ENCODE results near the gene TMEM123.

DNA sequence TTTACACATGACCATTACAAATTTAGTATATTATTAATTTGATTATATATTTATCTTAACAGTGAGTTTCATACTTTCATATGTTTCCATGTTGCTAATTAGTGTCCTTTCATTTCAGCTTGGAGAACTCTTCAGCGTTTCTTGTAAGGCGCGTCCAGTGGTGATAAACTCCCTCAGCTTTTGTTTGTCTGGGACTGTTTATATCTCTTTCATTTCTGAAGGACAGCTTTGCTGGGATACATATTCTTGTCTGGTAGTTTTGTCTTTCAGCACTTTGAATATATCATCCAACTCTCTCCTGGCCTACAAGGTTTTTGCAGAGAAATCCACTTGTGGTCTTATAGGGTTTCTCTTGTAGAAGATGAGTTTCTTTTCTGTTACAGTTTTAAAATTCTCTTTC, 93.2 kb downstream of the TMEM123 start:
- TF ChIP-seq RARB (CRISPR knock-in tag; IDR thresholded peaks at IDR 0.05) (no peak), ZNF565 (CRISPR knock-in tag; conservative IDR thresholded peaks at IDR 0.05; ENCODE audit: low read depth) (no peak), CSDC2 (CRISPR knock-in tag; IDR thresholded peaks at IDR 0.05) (no peak), ZC3H10 (CRISPR knock-in tag; IDR thresholded peaks at IDR 0.05) (no peak)
